K562 treated with DMSO at 1 percent for 4 hours (cell line): ENCODE results near the gene FAM217B. TPM values are rescaled to one million over a fixed set of nuclear protein-coding genes. Genes with fewer than 3 reads are reported as not detected.

Experiments
- total RNA-seq: library from RNA; unstranded; fragments of 300-600 nt; gene quantifications from 2 replicates; pipeline ENCODE4 v1.2.3, GENCODE V29; 2022; ENCODE audit not compliant: insufficient read depth

Gene FAM217B, protein sequence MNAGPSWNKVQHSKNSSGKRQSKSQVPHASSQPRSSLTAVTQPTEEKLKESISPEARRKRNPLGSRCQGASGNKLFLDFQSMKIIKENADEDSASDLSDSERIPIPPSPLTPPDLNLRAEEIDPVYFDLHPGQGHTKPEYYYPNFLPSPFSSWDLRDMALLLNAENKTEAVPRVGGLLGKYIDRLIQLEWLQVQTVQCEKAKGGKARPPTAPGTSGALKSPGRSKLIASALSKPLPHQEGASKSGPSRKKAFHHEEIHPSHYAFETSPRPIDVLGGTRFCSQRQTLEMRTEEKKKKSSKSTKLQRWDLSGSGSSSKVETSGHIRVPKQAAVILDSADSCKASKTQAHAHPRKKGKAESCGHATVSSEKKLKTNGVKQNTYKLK
- 7.0 and 7.2 TPM in 2 replicates for total RNA-seq

DNA sequence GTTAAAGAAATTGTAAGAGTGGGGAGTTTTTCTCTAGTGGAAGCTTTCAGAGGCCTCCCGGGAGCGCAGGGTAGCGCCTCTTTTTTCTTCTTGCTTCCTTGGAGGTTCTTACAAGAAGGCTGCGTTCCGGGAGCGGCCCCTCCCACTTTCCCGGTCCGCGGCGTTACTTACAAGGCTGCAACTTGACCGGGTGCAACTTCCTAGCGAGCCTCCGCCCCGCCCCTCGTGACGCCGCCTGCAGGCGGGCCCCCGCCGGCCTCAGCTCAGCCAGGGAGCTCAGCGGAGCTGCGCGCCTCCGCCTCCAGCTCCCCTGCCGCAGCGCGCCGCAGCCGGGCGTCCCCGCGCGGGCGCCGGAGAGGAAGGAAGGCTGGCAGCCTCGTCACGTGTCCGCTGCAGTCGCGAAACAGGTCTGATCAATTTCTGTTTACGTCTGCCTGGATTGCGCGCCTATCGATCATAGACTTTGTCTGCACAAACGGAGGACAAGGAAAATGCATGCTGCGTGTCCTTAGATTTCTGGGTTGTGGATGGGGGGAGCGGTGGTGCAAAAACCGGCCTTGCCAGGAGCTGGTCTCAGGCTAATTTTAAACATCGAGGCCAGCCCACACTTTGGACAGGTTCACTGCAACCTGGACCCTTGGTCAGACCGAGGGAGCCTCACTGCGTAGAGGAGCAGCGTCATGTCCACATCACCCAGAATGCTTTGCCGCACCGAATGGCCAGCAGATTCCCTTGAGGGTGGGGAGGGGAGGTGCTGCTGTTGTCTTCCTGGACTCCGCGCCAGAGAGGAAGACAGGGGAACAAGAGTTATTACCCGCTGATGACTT is at the start of gene FAM217B, which contains the start of gene PPP1R3D:
Gene FAM217B (plus strand): TSS at position 261 of the 827 bp plus-strand sequence. CDS start 3,555 bp downstream, outside the sequence.
Gene PPP1R3D (minus strand): TSS at position 177 of the 827 bp plus-strand sequence. CDS start 374 bp downstream, outside the sequence.

DNA sequence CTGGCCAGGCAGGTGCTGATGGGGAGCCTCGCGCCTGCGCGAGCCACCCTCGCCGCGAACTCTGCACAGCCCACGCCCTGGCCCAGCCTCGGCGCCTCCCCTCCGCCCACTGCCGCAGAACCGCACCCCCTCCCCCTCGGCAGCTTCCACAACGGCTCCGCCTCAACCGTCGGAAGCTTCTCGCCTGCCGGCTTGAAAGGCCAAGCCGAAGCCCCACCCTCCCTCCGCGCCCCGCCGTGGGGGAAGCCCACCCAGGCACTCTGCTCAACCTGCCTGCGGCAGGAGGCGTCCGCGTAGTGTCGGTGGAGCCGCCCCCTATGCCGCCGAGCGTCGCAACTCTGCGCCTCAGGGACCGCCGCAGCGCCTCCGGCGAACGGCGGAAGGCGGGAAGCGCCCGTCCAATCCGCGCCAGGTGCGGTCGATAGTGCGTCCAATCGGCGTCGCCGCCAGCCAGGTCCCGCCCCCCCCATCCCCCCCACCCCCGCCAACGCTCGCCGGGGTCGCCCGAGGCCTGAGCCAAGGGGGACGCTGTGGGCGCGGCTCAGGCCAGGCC is 6.8 kb upstream of the FAM217B start, which contains the start of gene SYCP2:
Gene SYCP2 (minus strand): TSS at position 342 of the 553 bp plus-strand sequence. CDS start 11,224 bp downstream, outside the sequence.

DNA sequence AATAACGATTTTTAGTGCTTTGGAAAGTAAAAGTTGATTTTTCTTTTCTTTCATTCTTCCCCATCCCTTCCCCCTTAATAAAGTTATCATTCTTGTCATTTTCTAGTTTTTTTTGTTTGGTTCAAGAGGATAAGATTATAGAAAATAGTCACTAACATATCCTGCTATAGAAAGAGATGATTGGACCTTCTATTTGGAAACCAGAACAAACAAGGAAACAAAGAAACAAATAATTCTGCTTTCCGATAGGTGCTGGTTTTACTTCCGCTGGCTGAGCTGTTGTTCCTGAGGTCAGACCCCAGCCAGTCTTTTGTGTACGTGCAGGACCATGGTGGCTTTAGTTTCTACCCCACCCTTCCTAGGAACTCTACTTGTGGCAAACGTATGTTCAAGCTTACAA is 17.9 kb downstream of the FAM217B start, which contains the start of gene CDH26:
Gene CDH26 (plus strand): TSS at position 301 of the 400 bp plus-strand sequence. CDS start 304 bp downstream, outside the sequence.

Other genes starting within 250 kb of the FAM217B start
- gene SYCP2, start 6.8 kb upstream of the FAM217B start, total RNA-seq, result 0.48 and 1.6 TPM in 2 replicates
- 3.0 and 4.1 TPM in 2 replicates for gene PPP1R3D, start 84 bp upstream of the FAM217B start, total RNA-seq
- 0.38 TPM in 1 of 2 replicates, not detected in the other for gene CDH26, start 18.0 kb downstream of the FAM217B start, total RNA-seq